Stimulated activated CD8-positive, alpha-beta memory T cell treated with anti-CD3 and anti-CD28 coated beads, Interleukin-15, amount 100 ng/mL, for 1 hour (primary cell): ENCODE measurements around the gene MRAS.
"Not testable (repeated sequence)": the region's sequence is repeated elsewhere in the genome, so short reads cannot be mapped to it uniquely, and the experiment has no call there.

Experiments
- DNase-seq: peaks from one replicate; pipeline ENCODE4 v3.0.0-alpha.2; 2020; ENCODE audit warnings: low read depth

Gene MRAS

DNA sequence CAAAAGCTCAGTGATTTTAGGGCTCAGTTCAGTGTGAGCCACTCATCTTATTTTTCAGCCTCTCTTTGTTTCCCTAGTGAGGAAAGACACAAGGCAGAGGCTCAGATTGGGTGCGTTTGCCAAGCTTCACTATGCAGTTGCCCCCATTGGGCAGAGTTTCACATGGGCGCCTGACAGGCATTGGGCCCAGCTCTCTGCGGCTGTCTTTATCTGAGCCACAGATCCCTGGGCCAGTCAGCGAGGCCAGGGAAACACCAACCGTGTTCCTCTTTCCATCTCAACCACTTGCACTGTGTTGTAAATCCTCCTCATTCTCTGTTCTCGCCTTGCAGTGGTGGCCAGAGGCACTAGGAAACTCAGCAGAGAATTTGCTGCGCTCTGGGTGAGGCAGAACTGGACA lies 96.9 kb downstream of the MRAS start:
- no peak for DNase-seq

DNA sequence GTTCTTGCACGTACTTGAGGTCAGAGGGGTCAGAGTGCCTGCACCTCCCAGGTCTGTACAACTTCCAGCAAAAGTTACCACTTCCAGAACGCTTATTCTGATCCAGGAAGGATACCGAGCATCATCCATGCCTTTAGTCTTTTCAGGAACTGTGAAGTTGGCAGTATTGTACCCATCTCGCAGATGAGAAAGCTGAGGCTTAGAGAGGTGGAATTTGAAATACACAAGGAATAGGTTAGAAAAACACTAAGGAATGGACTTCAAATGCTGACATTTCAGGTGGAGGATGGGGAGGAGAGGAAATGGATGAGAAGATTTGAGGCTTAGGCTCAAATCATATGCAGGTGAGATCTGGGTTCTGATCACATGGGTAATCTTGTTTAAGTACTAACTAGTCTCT lies 97.3 kb downstream of the MRAS start:
- no peak for DNase-seq

GRCh38 chr3:138448631-138449030 lies 100.3 kb downstream of the MRAS start:
- no peak for DNase-seq

GRCh38 chr3:138449490-138449889 lies 101.1 kb downstream of the MRAS start:
- no peak for DNase-seq

- no peak for DNase-seq
Observed at GRCh38 chr3:138450181-138450580, 101.8 kb downstream of the MRAS start.

DNA sequence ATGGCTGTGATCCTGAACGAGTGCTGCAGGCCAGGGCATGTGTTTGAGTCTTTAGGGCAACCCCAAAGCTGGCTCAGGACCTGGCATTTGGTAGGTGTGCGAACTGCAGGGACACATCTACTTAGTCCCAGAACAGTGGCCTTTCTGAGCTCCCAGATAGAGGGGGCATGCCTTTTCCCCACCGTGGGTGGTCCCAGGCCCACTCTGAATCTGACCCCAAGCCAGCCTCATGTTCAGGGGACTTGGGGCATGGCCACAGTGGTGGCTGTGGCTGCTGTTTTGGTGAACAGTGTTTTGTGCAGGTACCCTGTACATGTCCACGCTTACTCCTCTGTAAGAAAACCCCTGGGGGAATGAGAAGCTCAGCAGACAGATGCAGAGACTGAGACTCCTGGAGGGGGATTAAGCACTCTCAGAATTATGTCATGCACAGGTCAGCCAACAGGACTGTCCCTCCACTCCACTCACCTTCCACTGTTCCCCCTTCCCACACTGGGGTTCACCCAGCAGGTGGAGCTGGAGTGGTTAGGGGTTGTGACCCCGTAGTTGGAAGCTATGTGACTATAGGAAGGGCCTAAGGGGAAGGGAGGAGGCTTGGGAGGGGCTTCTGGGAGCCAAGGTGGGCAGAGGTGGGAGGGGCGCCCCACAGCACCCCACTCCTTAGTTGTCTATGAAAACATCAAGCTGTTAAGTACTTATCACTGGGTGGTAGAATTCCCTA lies 102.5 kb downstream of the MRAS start:
- no peak for DNase-seq

DNA sequence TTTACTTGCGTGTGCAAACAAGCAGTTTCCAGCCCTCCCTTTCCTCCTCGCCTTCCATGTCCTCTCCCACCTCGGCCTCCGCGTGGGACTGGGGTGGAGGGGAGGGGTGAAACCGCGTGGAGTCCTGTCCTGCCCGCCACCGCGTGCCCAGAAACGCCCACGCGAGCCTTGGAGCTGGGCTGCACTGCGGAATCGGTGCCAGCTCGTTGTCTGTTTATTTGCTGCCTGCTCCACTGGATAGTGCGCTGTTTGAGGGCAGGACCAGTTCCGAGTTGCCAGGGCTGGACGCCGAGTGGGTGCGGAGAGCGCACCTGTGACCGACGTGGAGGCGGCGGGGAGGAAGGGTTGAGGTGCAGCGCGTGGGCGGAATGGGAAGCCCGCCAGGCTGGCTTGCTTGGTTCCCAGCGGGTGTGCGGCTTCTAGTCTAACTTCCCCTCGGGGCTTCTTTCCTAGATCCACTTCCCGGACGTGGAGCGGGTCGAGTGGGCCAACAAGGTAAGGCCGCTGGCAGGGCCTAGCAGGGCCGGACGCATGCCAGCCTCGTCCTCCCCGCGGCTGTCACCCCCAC lies 103.3 kb downstream of the MRAS start:
- DNase-seq: no peak

- no peak for DNase-seq
Observed at GRCh38 chr3:138452436-138452835, 104.1 kb downstream of the MRAS start.

- not testable (repeated sequence) for DNase-seq
Observed at GRCh38 chr3:138453940-138454339, 105.6 kb downstream of the MRAS start.
